GM10266 (cell line): ENCODE measurements around the gene GRIA3.

ENCODE experiments used
- DNase-seq: peaks from one replicate; pipeline ENCODE4 v3.0.0; 2012; ENCODE audit errors: extremely low spot score
- CTCF ChIP-seq: IDR thresholded peaks from 2 replicates; pipeline ENCODE4 v1.5.1; 2012; ENCODE audit warnings: mild to moderate bottlenecking, low read depth; ENCODE audit not compliant: control insufficient read depth, insufficient read depth; ENCODE audit errors: missing control alignments

GRIA3 gene

GRCh38 chrX:123159403-123159802, 24.7 kb upstream of the GRIA3 start:
- no peak for TF ChIP-seq CTCF

GRCh38 chrX:123167621-123168020, 16.5 kb upstream of the GRIA3 start:
- no peak for DNase-seq
- no peak for TF ChIP-seq CTCF

More at GRCh38 chrX:123159403-123159802, 24.7 kb upstream of the GRIA3 start:
- DNase-seq = no peak

DNA sequence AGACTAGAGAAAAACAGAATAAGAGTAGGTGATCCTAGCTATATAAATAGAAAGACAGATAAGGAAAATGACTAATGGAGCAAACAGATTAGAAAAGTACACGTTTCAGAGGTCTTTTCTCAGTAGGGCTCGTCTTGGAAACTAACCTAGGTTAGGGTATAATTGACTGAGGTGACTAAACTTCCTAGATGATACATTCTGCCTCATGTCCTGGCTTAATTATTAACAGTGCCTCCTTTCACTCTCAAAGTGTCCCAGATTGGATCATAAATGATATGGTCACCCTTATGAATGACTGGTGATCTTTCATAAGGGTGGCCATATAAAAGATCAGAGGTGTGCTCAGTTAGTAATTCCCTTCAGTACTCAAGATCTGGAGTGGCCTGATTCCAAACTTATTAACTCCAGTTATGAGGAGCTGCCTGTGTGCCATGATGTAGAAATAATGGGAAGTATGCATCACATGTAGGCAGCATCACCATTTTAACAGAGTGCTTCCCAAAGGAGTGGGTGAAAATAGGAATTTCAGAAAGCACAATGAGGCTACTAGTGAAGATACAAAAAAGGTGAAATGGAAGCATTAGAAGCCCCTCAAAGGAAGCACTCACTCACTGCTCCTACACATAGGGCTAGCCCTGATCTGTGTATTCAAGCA, 14.7 kb upstream of the GRIA3 start:
- no peak for TF ChIP-seq CTCF
- no peak for DNase-seq

DNA sequence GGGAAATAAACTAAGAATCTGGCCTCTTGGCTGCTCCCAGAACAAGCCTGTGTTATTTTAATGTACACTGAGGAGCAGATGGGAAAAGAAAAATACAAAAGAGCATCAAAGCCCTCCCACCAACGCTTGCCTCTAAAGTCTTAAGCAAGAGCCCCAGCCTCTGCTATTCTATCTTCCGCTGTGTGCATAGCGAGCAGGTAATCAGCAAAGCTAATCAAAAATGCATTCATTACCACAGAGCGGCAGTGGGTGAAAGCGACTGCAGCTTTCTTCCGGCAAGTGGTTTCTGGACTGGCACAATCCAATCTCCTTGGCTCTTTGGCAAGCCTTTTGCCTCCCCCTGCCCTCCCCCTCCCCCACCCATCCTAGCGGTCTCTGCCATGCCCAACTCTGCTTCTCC, 13.5 kb upstream of the GRIA3 start:
- DNase-seq = no peak
- no peak for TF ChIP-seq CTCF

GRCh38 chrX:123171781-123172180, 12.3 kb upstream of the GRIA3 start:
- no peak for DNase-seq
- TF ChIP-seq CTCF = no peak

GRCh38 chrX:123172869-123173268, 11.2 kb upstream of the GRIA3 start:
- no peak for DNase-seq

More at GRCh38 chrX:123172869-123173268, 11.2 kb upstream of the GRIA3 start:
- no peak for TF ChIP-seq CTCF
